NB4 (cell line): ENCODE measurements around the gene UBE2A.

ENCODE experiments used
- CTCF ChIP-seq: IDR thresholded peaks from one replicate; pipeline ENCODE4 v1.5.1; 2012; ENCODE audit warnings: low read depth, low read length
- MAX ChIP-seq: IDR thresholded peaks from 2 replicates; pipeline ENCODE4 v1.6.1; 2011; ENCODE audit warnings: low read depth, low read length
- MYC ChIP-seq: IDR thresholded peaks from 2 replicates; pipeline ENCODE4 v1.6.1; 2011; ENCODE audit warnings: low read depth, low read length
- POLR2A ChIP-seq: IDR thresholded peaks from 2 replicates; pipeline ENCODE4 v1.6.1; 2011; ENCODE audit warnings: mild to moderate bottlenecking; ENCODE audit not compliant: insufficient read length; ENCODE audit errors: extremely low read depth

- TF ChIP-seq POLR2A (no peak), CTCF (no peak), MAX (no peak), MYC (no peak)
Measured at GRCh38 chrX:119617517-119618164, 43.3 kb downstream of the UBE2A start.
